Globus pallidus (tissue), 1 donor: Measurements from ENCODE around the gene TMEFF2.

Source experiments
- DNase-seq: peaks from one replicate; pipeline ENCODE4 v3.0.0-alpha.2; 2015; ENCODE audit warnings: low spot score

Gene TMEFF2, protein sequence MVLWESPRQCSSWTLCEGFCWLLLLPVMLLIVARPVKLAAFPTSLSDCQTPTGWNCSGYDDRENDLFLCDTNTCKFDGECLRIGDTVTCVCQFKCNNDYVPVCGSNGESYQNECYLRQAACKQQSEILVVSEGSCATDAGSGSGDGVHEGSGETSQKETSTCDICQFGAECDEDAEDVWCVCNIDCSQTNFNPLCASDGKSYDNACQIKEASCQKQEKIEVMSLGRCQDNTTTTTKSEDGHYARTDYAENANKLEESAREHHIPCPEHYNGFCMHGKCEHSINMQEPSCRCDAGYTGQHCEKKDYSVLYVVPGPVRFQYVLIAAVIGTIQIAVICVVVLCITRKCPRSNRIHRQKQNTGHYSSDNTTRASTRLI

DNA sequence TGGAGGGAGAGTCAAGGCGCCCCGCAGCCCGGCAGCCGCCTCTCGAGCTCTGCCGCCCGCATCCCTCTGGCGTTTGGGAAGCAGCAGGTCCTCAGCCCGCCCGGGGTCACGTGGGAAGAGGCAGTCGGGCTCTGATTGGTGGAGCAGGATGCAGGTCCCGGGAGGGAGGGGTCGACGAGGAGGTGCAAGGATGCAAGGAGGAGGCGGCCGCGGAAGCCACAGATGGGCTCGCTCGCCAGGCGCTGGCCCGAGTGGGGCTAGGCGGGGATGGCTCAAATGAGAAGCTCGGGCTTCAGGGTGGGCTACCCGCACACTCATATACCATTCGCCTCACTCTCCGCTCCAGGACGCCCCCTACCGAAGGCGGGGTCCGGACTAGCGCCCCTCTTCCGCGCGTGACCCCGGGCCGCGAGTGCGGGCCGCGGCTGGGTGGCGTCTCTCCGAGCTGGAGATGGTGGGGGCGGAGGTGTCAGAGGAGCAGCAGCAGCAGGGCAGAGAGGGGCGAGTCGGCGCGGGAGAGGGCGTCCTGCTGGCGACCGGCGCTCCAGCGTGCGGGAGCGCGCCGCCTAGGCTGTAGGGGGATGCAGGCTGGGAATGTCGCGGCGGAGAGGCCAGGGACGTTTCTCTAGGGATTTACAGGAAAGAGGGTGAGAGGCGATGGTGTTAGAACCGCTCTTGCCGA, at the start of gene TMEFF2:
TMEFF2 (minus strand) TSS at position 68 of the 682 bp plus-strand sequence. CDS start 409 bp downstream, outside the sequence.
- DNase-seq: peak; percentile 99

DNA sequence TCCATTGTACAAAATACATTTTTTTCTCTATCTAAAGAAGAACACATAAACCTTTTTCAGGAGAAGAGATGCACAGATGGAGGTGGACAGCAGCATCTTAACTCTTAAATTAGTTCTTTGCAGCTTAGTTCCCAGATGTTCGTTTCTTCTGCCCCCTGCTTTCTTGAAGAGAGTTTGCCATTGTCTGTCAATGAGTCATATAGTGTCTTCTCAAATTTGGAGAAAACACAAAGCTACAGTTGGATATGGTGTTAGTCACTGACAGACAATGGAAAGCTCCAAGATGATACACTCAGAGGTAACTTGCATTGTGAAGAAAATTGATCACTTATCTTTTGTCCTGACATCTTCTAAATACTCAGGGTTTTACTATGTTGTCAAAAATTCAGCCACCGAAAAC, 48.8 kb upstream of the TMEFF2 start:
- no peak for DNase-seq

DNA sequence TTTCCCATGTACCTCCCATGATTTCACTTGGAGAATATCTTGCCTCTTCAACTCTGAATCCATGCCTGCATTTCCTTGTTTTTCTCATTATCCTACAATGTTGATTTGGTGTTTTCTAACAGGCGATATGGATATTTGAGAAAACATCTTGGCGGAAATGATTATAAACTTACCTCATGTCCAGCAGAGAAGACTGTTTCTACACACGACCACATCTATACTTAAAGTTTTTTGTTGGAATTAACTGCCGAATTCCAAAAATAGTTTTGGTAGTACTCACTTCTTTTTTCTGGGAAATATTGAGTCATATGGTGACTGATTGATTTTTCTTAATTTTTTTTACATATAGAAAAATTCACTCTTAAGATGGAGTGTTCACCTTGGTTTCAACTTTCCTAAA, 41.4 kb upstream of the TMEFF2 start:
- no peak for DNase-seq

DNA sequence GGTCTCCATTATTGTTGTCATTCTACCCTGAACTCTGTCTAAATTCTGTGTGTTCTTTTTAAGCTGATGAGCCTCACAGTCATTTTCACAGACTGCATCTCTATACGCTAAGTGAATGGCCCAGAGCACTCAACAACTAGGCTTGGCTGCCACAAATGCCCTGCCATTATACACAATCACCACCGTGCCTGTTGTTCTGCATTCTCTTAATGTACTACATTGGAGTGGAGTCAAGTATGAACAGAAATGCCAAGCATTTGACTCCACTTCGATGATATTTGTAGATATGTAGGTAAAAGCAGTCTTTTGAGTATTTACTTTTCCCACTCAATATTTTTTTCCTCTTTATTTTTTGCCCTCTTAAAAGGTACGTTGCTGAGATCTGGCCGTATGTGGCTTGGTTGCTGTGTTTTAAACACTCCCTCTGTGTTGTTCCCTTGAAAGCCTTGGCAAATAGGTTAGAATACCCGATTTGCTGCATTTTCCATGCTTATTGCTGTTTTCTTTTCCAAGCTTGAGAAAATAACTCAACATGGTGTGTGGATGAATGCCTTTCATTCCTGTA, 36.2 kb upstream of the TMEFF2 start:
- no peak for DNase-seq

DNA sequence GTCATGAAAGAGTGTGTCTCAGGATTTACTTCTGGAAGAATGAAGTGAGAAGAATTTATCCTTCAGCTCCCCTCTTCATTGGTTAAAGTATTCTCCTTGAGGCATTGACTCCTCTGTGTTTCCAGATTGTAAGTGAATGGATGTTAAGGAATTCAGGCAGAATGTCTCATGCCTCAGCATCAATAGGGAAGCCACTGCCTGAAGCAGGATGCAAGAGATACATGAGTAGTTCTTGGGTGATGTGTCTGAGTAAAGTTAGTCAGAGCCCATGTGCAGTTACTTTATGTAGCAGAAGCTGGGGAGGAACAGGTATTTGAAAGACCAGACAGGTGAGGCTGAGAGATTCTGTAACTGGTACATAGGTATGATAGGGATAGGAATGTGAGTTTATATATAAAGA, 34.0 kb upstream of the TMEFF2 start:
- DNase-seq: no peak

DNA sequence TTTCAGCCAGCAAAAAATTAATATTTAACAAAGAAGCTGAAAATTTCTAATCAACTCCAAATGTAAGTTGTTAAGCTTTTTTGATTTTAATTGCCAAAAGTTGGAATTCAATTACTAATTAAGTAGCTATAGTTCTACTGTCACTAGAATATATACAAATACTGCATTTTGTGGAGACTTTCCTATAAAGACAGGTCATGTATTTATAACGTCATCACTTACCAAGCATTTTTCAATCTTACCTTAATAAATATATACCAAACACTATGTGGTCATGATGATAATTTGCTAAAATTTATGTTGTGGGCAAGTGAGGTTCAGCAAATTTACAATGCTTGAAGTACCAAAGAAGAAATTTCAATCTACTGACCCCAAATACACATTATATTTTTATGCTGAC, 24.2 kb upstream of the TMEFF2 start:
- DNase-seq: no peak

DNA sequence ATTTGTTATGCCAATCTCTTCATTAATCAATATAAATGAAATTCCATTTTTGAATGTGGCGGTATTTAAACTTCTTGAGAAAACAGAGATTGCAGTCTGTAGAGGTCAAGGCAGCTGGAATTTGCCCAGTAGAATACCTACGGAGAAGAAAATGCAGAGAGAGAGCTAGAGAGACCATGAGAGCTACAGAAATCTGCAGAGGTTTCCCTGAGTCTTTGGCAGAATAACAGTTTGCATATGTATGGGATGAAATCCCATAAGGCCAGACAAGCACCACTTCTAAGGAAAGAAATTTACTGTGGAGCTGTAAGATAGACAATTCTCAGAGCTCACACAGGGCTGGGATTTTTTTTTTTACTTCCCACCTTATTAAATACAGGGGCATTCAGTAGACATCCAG, 23.6 kb upstream of the TMEFF2 start:
- no peak for DNase-seq

DNA sequence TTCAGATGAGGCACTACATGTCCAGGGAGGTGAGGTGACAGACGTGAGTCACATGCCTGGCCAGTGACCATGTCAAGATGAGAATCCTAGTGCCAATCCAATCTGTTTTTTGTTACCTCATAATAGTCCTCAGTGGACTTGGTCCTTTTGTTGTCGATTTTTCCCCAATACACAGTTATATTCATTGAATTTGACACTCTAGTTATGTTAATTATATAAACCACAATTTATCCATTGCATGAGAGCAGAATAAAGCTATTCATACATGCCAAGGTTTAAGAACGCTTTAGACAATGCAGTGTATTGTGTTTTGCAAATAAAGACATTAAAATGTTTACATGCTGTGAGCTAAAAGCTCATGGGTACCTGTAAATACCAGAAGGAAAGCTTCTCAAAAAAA, 21.6 kb upstream of the TMEFF2 start:
- peak; percentile 73 for DNase-seq

DNA sequence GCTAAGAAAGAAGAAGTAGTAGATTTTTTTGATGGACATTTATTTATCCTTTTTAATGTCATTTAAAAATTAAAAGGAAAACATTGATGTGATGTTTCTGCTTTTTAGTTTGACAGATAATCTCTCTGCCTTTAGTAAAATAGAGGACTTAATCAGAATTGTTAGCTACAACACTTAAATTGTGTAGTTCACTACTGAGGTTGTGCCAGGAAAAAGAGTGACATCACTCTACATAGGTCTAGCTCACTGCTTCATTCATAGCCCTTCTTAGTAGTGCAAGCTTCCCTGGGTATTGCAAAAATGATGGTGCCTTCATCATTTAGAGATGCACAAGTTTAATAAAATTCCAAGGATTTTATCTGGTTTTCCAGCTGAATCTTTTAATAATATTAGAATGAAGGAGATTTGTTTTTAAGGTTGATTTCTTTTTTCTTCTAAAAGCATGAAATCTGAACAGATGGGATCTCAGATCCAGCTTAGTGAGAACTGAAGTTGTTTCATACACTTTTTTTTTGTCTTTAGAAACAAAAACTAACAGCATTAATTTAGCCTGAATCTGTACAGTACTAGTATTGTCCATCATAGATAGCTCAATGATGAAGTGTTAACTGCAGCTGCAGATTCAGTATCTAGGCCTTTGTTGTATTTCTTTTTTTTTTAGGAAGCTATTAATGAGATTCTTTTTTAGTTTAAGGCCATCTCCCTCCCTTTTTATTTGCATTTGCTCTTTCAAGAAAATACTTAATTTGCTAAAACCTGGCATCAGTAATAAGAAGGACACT, 20.6 kb upstream of the TMEFF2 start:
- peak; percentile 81 for DNase-seq

DNA sequence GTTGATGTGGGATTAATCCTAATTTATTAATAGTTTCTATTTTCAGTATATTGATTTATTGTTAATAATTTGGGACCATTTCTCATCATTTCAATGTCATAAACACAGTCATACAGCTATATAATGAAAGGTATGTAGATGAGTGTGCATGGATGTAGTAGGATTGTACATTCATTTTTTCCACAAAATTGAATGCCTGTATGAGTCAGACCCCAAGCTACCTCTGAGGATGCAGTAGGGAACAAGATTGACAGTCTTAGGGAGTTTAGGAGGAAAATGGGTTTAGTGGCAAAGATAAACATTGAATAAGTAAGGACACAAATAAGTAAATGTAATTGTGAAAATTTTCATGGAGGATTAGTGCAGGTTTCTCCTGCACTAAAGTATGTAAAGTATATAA, 14.1 kb upstream of the TMEFF2 start:
- DNase-seq: no peak

DNA sequence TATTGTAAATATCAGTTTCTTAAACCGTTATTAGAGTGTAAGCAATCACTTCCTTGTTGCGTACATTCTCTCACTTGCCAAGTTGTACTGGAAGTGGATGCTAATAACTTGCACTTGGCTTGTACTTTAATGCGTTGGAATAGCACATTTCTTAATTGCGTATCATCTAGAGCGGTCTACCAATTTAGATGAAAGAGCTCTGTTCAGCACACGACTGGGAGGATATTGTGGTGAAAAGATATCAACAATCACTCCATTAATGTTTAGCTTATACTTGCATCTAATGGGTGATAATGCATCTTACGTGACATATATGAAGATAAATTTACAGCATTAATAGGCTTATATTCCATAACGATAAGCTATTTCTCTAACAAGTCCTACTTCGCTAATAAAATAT, 11.7 kb upstream of the TMEFF2 start:
- no peak for DNase-seq

DNA sequence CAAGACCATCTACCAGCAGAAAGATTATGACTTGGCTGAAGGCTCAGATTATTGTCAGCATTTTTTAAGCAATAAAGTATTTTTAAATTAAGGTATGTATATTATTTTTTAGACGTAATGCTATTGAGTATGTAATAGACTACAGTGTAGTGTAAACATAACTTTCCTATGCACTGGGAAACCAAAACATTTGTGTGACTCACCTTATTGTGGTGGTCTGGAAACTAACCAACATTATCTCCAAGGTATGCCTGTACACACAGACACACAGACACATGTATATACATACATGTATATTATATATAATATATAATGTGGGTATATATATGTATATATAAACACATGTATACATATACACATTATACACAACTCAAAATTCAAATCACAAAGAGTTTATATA, 9.1 kb upstream of the TMEFF2 start:
- no peak for DNase-seq

DNA sequence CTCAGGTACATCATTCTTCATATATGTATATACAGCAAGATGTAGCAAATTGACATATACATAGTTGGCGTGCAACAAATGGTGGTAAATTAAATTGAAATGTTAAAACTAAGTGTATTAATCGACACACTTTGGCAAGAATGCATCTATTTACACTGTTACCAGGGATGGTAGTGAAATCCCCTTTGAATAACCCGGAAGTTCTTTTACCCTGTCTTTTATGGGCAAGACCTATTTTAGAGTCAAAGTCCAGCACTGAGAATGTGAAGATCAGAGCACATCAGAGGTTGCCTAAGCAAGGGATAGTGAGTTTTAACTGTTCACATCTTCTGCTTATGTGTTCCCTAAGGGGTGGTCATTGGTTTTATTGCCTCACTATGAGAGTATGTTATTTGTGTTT, 7.6 kb upstream of the TMEFF2 start:
- DNase-seq: no peak

DNA sequence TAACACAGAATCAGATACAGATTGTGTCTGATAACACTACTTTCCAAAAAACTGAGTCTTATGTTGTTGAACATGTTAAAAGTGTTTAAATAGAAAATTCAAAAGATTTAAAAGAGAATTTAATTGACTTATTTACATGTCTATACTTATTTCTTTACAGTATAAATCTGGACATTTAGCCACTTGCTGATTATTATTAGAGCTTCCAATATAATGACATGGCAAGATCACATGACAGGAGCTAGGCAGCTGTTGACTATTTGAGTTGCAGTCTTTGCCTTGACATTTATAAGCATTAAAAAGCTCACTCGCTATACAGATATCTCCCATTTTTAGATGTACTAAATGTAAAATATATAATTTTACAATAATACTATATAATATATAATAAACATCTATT, 6.4 kb upstream of the TMEFF2 start:
- DNase-seq: no peak

DNA sequence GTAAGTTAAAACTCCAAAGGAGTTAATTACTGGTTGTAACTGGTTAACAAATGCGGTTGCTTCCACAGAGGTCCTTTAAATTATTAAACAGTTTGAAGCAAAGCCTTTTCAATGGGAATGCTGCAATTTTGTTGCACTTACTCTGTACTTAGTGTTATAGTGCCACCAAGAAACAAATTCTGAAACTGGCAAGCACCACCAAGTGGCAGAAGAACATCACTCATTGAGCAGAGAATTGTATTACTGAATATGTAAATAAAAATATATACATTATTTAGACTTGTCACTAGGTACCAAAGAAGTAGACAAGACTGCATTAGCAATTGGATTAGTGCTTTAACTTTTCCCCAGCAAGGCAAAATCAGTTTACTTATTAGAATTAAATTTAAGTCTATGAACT, 2.6 kb upstream of the TMEFF2 start:
- DNase-seq: peak; percentile 86

DNA sequence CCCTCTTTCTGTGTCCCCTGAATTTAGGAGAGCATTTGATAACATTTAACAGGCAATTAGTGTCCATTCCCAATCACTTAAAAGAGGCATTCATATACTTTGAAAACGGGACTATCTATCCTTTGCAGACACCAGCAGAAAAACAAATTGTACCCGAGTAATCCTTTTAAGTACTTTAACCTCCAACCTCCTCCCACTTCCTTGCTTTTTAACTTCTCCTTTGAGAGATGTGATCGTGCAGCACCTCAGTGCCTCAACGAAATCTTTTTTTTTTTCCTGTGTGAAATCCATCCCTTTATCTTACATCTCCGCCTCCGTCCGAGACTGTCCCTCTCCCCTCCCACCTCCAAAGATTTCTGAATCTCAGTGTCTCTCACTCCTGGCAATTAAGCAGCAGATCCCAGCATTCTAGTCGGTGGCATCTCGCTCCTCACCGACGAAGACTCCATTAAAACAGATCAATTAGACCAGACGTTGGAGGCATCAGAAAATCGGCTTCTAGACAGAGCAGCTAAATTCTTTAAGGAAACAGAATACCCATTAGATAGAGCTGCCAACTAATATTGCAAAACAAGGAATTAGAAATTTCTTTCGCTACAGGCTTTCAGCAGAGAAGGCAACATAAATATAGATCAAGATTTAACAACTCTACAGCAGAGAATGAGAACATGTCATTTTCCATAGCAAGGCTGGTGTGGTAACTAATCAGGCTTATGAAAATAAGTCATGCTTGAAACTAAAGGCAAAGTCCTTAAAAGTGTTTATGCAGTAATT, 1.9 kb upstream of the TMEFF2 start:
- no peak for DNase-seq

DNA sequence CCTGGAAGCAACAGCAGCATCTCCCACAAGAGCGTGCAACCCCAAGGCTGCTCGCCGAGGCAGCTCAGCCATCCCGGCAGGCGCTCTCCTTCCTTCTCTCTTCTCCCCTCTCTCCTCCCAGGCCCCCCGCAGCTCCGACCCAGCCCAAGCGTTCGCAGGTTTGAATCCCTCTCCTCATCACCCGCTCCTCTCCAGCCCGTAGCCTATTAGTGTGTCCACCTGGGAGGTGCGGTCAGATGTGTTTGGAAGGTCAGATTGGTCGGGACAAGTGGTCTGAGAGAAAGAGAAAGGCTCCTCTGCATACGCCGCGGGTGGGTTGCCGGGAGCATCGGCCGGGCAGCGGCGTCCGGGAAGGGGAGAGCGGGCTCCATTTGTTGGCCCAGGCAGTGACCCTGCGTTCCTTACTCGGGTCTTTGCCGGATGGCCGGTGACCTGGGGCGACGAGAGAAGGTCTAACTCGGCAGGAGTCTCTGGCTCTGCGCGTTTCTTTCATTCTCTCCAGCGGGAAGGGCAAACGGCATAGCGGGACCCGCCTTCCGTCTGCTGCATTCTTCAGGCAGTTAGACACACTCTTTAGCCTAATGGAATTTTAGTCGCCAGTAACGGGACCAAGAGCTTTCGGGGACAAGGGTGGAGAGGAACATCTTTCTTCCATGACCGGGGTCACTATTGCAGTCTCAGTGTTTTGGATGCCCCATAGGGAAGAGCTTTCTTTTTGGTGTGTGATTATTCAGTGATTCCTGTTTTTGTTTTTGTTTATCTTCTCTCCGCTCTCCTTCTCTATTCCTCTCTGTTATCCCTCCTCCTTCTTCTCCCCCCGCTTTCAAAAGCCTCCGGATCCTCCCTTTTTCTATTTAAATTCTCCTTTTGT, 1.1 kb upstream of the TMEFF2 start:
- no peak for DNase-seq

DNA sequence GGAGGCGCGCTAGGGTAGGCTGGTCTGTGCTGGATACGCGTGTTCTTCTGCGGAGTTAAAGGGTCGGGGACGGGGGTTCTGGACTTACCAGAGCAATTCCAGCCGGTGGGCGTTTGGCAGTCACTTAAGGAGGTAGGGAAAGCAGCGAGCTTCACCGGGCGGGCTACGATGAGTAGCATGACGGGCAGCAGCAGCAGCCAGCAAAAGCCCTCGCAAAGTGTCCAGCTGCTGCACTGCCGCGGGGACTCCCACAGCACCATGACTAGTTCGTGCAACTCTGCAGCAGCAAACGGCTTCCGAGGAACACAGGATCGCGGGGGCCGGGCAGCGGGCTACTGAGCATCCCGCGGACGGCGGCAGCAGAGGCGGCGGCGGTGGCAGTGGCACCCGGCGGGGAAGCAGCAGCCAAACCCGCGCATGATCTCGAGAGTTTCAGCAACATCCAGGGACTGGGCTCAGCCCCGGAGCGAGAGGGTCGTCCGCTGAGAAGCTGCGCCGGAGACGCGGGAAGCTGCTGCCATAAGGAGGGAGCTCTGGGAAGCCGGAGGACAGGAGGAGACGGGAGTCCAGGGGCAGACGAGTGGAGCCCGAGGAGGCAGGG, 368 bp downstream of the TMEFF2 start:
- no peak for DNase-seq

DNA sequence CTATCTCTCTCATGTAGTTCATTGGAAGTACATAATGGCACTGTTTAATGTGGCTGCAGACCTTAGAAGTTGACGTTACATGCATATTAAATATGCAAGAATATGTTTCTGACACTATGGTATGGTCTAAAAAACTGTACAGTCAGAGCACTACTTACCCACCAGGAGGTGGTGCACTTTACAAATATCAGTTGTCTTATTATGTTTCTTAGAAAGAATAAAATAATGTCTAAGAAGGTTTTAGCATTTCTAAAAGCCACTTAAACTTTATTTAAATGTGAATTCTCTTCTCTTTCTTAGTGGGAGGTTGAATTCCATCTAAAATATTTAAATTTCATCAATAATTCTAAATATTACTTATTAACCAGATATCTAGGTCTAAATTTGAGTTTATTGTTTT, 4.3 kb downstream of the TMEFF2 start:
- DNase-seq: no peak

DNA sequence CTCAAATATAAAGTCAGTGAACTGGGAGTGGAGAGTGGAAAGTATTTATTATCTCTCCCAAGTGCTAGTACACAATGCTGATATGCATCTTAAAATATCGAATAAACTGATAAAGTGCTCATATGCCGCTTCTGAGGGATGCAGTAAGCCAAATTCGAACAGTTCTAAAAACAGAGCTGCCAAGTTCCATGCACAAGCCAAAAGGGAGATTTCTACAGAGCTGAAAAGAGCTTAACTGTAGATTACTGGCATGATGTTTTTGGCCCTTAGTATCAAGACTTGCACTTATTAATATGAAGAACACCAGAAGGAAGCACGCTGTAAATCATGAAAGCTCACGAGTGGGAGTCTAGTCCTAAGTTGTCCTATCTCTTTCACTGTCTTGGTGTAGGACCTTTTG, 7.9 kb downstream of the TMEFF2 start:
- DNase-seq: no peak
